IMR-90 (cell line): ENCODE measurements around the gene ADAMTS9. TPM values are rescaled to one million over a fixed set of nuclear protein-coding genes. Genes with fewer than 3 reads are reported as not detected.

ENCODE experiments used
- ATAC-seq: fragments of 200-7000 bp; cut with Tn5 transposase; 2 replicates; pipeline ENCODE4 v1.9.1; 2020; ENCODE audit warnings: low read depth, mild to moderate bottlenecking, moderate library complexity
- BruUV-seq: library from RNA; stranded (reverse); fragments of 400-500 nt; replicated peaks from 2 replicates; lab custom pipeline; 2021; lab: Mats Ljungman, UMichigan
- CTCF ChIA-PET: fragments of 300-600 bp; formaldehyde crosslinking; extraction: SDS; loops from one replicate; lab custom pipeline; 2021; ENCODE audit warnings: antibody characterized with exemption; lab: Yijun Ruan, JAX
- POLR2A ChIA-PET: fragments of 300-600 bp; sonication (Branson Sonifier 250); formaldehyde crosslinking; loops from one replicate; lab custom pipeline; 2022; ENCODE audit warnings: antibody characterized with exemption; ENCODE audit not compliant: unreplicated experiment; lab: Charles Lee
- DNase-seq: peaks from one replicate; pipeline ENCODE4 v3.0.0; 2013
- H2AFZ ChIP-seq: replicated peaks from 2 replicates; pipeline ENCODE3; 2013; ENCODE audit warnings: low read length, mild to moderate bottlenecking; ENCODE audit not compliant: poor library complexity
- H2AK5ac ChIP-seq: 2 replicates; pipeline ENCODE4 v1.6.1; 2013; ENCODE audit warnings: low read depth, low read length, inconsistent platforms
- H2AK9ac ChIP-seq: replicated peaks from 2 replicates; pipeline ENCODE3; 2013; ENCODE audit warnings: mild to moderate bottlenecking, low read depth, low read length, moderate library complexity; ENCODE audit not compliant: poor library complexity
- H2BK120ac ChIP-seq: 2 replicates; pipeline ENCODE4 v1.6.1; 2013; ENCODE audit warnings: low read depth, low read length, inconsistent platforms
- H2BK15ac ChIP-seq: 3 replicates; pipeline ENCODE4 v1.6.1; 2013; ENCODE audit warnings: low read depth, low read length, inconsistent platforms
- H2BK20ac ChIP-seq: 2 replicates; pipeline ENCODE4 v1.6.1; 2013; ENCODE audit warnings: low read depth, mild to moderate bottlenecking, inconsistent platforms, low read length, moderate library complexity
- H2BK5ac ChIP-seq: 2 replicates; pipeline ENCODE4 v1.6.1; 2013; ENCODE audit warnings: mild to moderate bottlenecking, low read depth, low read length, inconsistent platforms; ENCODE audit not compliant: poor library complexity, severe bottlenecking
- H3K14ac ChIP-seq: replicated peaks from 2 replicates; pipeline ENCODE4 v1.6.1; 2013; ENCODE audit warnings: low read depth, low read length, inconsistent platforms
- H3K18ac ChIP-seq: 2 replicates; pipeline ENCODE4 v1.6.1; 2013; ENCODE audit warnings: low read depth, low read length, control low read depth
- H3K23ac ChIP-seq: 2 replicates; pipeline ENCODE4 v1.6.1; 2013; ENCODE audit warnings: low read depth, low read length, inconsistent platforms
- H3K27ac ChIP-seq: 2 replicates; pipeline ENCODE4 v1.5.1; 2013; ENCODE audit warnings: mild to moderate bottlenecking, control low read depth, low read length; ENCODE audit not compliant: insufficient read depth
- H3K27me3 ChIP-seq: 2 replicates; pipeline ENCODE4 v1.6.1; 2013; ENCODE audit warnings: low read length; ENCODE audit not compliant: control insufficient read depth, insufficient read depth
- H3K36me3 ChIP-seq: 2 replicates; pipeline ENCODE4 v1.6.1; 2013; ENCODE audit warnings: low read length, mixed read lengths; ENCODE audit not compliant: control insufficient read depth, insufficient read depth
- H3K4ac ChIP-seq: 2 replicates; pipeline ENCODE4 v1.6.1; 2013; ENCODE audit warnings: low read depth, low read length, inconsistent platforms
- H3K4me1 ChIP-seq: 2 replicates; pipeline ENCODE4 v1.6.1; 2013; ENCODE audit warnings: low read length, mixed read lengths; ENCODE audit not compliant: control insufficient read depth, insufficient read depth
- H3K4me2 ChIP-seq: 2 replicates; pipeline ENCODE4 v1.6.1; 2013; ENCODE audit warnings: low read depth, mild to moderate bottlenecking, control low read depth, low read length, moderate library complexity
- H3K4me3 ChIP-seq: 2 replicates; pipeline ENCODE4 v1.5.1; 2013; ENCODE audit warnings: low read depth, mild to moderate bottlenecking, control low read depth, low read length, moderate library complexity; ENCODE audit not compliant: insufficient read depth
- H3K56ac ChIP-seq: 2 replicates; pipeline ENCODE4 v1.6.1; 2013; ENCODE audit warnings: low read length, inconsistent platforms; ENCODE audit not compliant: insufficient read depth; ENCODE audit errors: extremely low read depth
- H3K79me1 ChIP-seq, 2 experiments: 2 replicates each; pipeline ENCODE4 v1.6.1; 2013; ENCODE audit warnings: low read length in 2 of 2, inconsistent platforms in 1 of 2, low read depth in 1 of 2
- H3K9ac ChIP-seq: 2 replicates; pipeline ENCODE4 v1.6.1; 2013; ENCODE audit warnings: low read depth, low read length, control low read depth
- H3K9me1 ChIP-seq: 2 replicates; pipeline ENCODE4 v1.6.1; 2013; ENCODE audit warnings: low read length, inconsistent platforms; ENCODE audit not compliant: insufficient read depth
- H3K9me3 ChIP-seq: 2 replicates; pipeline ENCODE4 v1.6.1; 2013; ENCODE audit warnings: low read length; ENCODE audit not compliant: control insufficient read depth, insufficient read depth
- H4K20me1 ChIP-seq: 2 replicates; pipeline ENCODE4 v1.6.1; 2013; ENCODE audit warnings: low read length, inconsistent platforms; ENCODE audit not compliant: insufficient read depth
- H4K5ac ChIP-seq: 2 replicates; pipeline ENCODE4 v1.6.1; 2013; ENCODE audit warnings: mild to moderate bottlenecking, low read depth, low read length, control low read depth
- H4K8ac ChIP-seq, 2 experiments: 2 replicates each; pipeline ENCODE4 v1.6.1; 2013; ENCODE audit warnings: low read depth in 2 of 2, low read length in 2 of 2, control low read depth in 1 of 2, inconsistent platforms in 1 of 2
- H4K91ac ChIP-seq: 2 replicates; pipeline ENCODE4 v1.6.1; 2013; ENCODE audit warnings: low read depth, low read length, inconsistent platforms; ENCODE audit not compliant: insufficient read depth
- BHLHE40 ChIP-seq: fragments of 150-350 bp; IDR thresholded peaks from 2 replicates; pipeline ENCODE4 v1.6.1; 2016; ENCODE audit warnings: mild to moderate bottlenecking, low read depth, low read length
- ELK1 ChIP-seq: fragments of 150-350 bp; IDR thresholded peaks from 2 replicates; pipeline ENCODE4 v1.6.1; 2016; ENCODE audit warnings: low read depth, mild to moderate bottlenecking, low read length, moderate library complexity, borderline replicate concordance
- MAZ ChIP-seq: IDR thresholded peaks from 2 replicates; pipeline ENCODE4 v1.6.1; 2012; ENCODE audit warnings: low read depth, mild to moderate bottlenecking, low read length, improper control_type of control experiment, moderate library complexity, borderline replicate concordance
- MXI1 ChIP-seq: IDR thresholded peaks from 2 replicates; pipeline ENCODE4 v1.6.1; 2012; ENCODE audit warnings: low read depth, mild to moderate bottlenecking, low read length, moderate library complexity, borderline replicate concordance
- NFE2L2 ChIP-seq: fragments of 150-350 bp; IDR thresholded peaks from 2 replicates; pipeline ENCODE4 v1.6.1; 2016; ENCODE audit warnings: low read depth, mild to moderate bottlenecking, low read length
- WGBS, 2 experiments: methylation state at CpG; one replicate each; pipeline versions ENCODE4 v1.1.5 to v1.1.7; 2013; ENCODE audit warnings: missing lambda C conversion rate in 2 of 2; ENCODE audit not compliant: insufficient read length in 1 of 2; ENCODE audit errors: extremely low coverage in 2 of 2; 5-methylcytosine and 5-hydroxymethylcytosine counted together
- dilution Hi-C: fragments of 300-500 bp; cut with HindIII; formaldehyde crosslinking; loops from one replicate; pipeline ENCODE4 v1.14.3; 2018; ENCODE audit warnings: low sequenced_read_pairs; ENCODE audit not compliant: unreplicated experiment
- in situ Hi-C: fragments of 300-500 bp; cut with MboI; formaldehyde crosslinking; loops from 3 replicates; pipeline ENCODE4 v1.14.3; 2019; ENCODE audit warnings: low sequenced_read_pairs, inconsistent platforms, mixed read lengths
- intact Hi-C: fragments of 100-400 bp; cut with micrococcal nuclease; formaldehyde crosslinking; loops from 2 replicates; pipeline ENCODE4 v1.10.0; 2022
- polyA plus RNA-seq, 3 experiments: library from polyadenylated mRNA; depleted of rRNA; stranded (reverse); fragments of >200 nt; gene quantifications; 2 replicates each; pipeline ENCODE4 v1.2.3, GENCODE V29; 2012; ENCODE audit warnings: low replicate concordance in 1 of 3
- total RNA-seq: library from RNA; depleted of rRNA; stranded (reverse); fragments of >200 nt; gene quantifications from 2 replicates; pipeline ENCODE4 v1.2.3, GENCODE V29; 2012
- TF ChIP-seq, protein P1 (sequence below): fragments of 150-350 bp; IDR thresholded peaks from 2 replicates; pipeline ENCODE4 v1.6.1; 2017; ENCODE audit warnings: mild to moderate bottlenecking, antibody characterized with exemption, low read length, low read depth

Gene ADAMTS9
- total and polyA plus RNA-seq, 2 of the 4 experiments (the other 2 are of a cell fraction): 0.55 to 1.1 TPM

DNA sequence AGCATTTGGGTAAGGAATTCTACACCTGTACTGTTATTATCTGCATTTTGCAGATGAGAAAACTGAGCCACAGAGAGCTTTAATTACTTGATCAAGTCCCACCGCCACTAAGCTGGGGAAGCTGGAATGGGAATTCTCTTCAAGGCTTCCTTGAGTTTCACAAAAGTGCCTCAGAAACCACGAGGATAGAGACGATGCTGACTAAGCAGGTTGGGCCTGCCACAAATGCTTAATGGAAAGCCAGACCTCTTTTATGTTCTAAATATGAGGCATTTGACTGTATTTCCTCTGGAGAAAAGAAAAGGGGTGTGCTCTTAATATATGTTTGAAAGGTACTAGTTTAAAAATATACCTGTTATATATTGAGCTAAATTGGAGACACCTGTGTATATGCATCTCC is 34.7 kb downstream of the ADAMTS9 start:
- in situ Hi-C loops: no loop called here
- CTCF ChIA-PET: no interaction called here
- H3K4me3 ChIP-seq: no peak overlapping the region
- no peak overlapping the region for H4K8ac ChIP-seq
- no peak overlapping the region for H3K9ac ChIP-seq
- no peak overlapping the region for H2AK9ac ChIP-seq
- TF ChIP-seq, protein P1, sequence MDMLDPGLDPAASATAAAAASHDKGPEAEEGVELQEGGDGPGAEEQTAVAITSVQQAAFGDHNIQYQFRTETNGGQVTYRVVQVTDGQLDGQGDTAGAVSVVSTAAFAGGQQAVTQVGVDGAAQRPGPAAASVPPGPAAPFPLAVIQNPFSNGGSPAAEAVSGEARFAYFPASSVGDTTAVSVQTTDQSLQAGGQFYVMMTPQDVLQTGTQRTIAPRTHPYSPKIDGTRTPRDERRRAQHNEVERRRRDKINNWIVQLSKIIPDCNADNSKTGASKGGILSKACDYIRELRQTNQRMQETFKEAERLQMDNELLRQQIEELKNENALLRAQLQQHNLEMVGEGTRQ: no peak
- TF ChIP-seq MAZ: no peak
- TF ChIP-seq NFE2L2: no peak
- TF ChIP-seq MXI1: no peak
- no peak for TF ChIP-seq BHLHE40
- TF ChIP-seq ELK1: no peak
- no peak overlapping the region for H3K14ac ChIP-seq
- no peaks in the 10 kb centered on the region; the same call in 1 of the 2 replicates for H3K9me1 ChIP-seq
- H3K36me3 ChIP-seq: peaks cover 13% of the 10 kb centered on the region
- no peaks in the 10 kb centered on the region for H3K27me3 ChIP-seq
- peaks cover 2% of the 10 kb centered on the region for H3K4me1 ChIP-seq
- DNase-seq (no peak), ATAC-seq (no peak)
- WGBS, 2 experiments: no CpG with 5 or more reads among the region's 3 CpGs
- H4K5ac ChIP-seq: no peak overlapping the region
- H3K56ac ChIP-seq: no peak overlapping the region
- dilution Hi-C loops: no loop called here
- no peak overlapping the region for H3K4me2 ChIP-seq
- POLR2A ChIA-PET: no interaction called here
- no peaks in the 10 kb centered on the region for H3K79me1 ChIP-seq
- no peak overlapping the region for H3K27ac ChIP-seq
- no peak overlapping the region for H2AK5ac ChIP-seq
- H2BK20ac ChIP-seq: no peak overlapping the region
- H2BK15ac ChIP-seq: no peak overlapping the region
- intact Hi-C loops: no loop called here
- H2BK5ac ChIP-seq: no peak overlapping the region
- no peak overlapping the region for H4K91ac ChIP-seq
- no peak overlapping the region for H3K4ac ChIP-seq
- H2BK120ac ChIP-seq: no peak overlapping the region
- H3K18ac ChIP-seq: no peak overlapping the region
- no peaks in the 10 kb centered on the region for H4K20me1 ChIP-seq
- no peak overlapping the region for H3K23ac ChIP-seq
- no TSS peak for BruUV-seq
- no peaks in the 10 kb centered on the region for H3K9me3 ChIP-seq
- H2AFZ ChIP-seq: no peak overlapping the region
